Activated CD4-positive, alpha-beta T cell treated with anti-CD3 and anti-CD28 coated beads, Interleukin-2, amount 50 U/mL, for 4 hours (primary cell): Measurements from ENCODE around the gene NCOA7.

ENCODE experiments used
- DNase-seq, 2 experiments: peaks; one replicate each; pipeline ENCODE4 v3.0.0-alpha.2; 2020

The NCOA7 gene

DNA sequence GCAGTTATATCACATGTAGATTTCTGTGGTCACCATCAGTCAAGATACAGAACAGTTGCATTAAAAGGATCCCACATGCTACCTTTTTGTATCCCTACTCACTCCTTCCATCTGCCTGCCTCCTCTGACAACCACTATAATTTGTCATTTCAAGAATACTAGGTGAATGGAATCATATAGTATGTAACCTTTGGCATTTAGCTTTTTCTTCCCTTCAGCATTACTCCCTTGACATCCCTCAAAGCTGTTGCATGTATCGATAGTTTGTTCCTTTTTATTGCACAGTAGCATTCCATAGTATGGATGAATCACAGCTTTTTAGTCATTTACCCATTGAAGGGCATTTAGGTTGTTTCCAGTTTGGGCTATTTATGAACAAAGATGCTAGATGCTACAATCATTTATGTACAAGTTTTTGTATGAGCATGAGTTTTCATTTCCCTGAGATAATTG is 26.1 kb downstream of the NCOA7 start:
- DNase-seq = no peak

GRCh38 chr6:125818225-125818657 is 27.5 kb downstream of the NCOA7 start:
- DNase-seq = no peak

- DNase-seq = no peak
Measured at GRCh38 chr6:125818772-125819260, 28.1 kb downstream of the NCOA7 start.

DNA sequence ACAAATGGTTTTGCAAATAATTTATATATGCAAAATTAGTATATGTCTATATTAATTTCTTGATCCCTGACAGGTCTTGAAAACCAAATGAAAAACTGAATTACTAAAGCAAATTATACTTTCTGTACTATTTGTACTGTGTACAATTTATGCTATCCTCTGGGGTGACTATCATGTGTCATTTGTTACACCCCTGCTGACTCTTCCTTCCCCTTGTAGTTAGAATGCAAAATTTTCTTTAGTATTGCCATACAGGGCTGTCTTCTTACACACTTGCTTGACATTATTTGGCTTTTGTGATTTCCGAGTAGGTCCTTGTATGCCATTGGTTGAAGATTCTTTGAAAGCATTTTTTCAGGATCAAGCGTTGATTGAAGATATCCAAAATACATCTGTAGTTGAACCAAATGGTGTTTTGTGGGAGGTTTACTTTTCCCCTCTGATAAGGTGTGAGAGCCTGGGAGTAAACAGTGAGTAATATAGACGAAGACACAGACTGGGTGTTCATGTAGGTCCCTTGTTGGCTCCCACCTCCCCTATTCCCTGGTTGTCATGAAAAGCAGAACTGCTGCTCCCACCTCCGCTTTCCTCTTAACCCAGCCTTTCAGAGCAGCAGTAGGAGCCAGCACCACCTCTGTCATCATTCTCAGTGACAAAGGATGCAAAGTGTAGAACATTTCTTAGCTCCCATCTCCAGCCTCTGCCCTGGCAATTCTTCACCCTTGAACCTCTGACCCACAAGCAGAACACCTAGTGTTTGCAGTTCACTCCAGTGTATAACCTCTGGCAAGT is 29.0 kb downstream of the NCOA7 start:
- DNase-seq = no peak

DNA sequence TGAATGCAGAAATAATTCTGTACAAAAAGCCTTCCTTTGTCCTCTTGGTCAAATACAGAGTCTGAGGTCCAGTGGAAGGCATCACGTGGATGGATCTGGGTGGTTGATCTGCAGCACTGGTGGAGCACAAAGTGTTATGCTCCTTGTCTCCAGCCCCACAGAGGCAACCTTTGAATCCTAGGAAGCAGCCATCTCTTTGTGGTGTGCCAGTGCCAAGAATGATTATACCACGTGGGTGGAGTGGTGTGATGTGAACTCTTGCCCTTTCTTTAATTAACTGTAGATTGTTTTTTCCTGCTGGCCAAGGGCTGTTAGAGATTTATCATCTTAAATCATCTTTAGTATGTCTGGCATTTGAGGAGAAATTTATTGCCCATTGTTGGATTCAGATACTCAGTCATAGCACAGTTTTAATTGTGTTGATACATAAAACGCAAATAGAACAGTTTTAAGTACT is 31.1 kb downstream of the NCOA7 start:
- no peak for DNase-seq

- DNase-seq = no peak
Measured at GRCh38 chr6:125823180-125823579, 32.4 kb downstream of the NCOA7 start.

DNA sequence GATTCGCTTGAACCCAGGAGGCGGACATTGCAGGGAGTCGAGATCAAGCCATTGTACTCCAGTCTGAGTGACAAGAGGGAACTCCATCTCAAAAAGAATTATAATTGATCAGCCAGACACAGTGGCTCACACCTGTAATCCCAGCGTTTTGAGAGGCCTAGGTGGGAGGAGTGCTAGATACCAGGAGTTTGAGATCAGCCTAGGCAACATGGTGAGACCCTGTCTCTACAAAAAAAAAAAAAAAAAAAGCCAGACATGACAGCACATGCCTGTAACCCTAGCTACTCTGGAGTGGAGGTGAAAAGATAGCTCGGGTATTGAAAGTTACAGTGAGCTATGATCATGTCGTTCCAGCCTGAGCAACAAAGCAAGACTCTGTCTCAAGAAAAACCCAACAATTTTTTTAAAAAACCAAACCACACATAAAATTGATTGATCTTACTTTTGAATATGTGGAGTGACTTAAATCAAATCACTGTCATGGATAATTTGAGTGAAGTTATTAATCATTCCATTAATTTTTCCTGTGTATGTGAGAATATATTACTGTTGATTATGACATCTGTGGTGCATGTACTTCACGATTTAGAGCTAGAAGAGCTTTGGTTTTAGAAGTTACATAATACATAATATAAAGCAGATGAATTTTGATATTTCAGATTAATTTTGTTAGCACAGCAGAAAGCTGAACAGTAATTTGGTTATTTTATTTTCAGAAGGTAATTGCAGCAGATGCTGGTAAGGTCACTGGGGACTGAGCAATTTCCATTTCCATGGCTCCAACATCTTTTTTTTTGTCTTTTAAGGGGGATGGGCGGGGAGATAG is 34.4 kb downstream of the NCOA7 start:
- DNase-seq = no peak

- no peak for DNase-seq
Measured at GRCh38 chr6:125826695-125827463, 36.1 kb downstream of the NCOA7 start.

GRCh38 chr6:125827788-125828320 is 37.1 kb downstream of the NCOA7 start:
- DNase-seq = no peak

- no peak for DNase-seq
Measured at GRCh38 chr6:125828476-125829039, 37.8 kb downstream of the NCOA7 start.

DNA sequence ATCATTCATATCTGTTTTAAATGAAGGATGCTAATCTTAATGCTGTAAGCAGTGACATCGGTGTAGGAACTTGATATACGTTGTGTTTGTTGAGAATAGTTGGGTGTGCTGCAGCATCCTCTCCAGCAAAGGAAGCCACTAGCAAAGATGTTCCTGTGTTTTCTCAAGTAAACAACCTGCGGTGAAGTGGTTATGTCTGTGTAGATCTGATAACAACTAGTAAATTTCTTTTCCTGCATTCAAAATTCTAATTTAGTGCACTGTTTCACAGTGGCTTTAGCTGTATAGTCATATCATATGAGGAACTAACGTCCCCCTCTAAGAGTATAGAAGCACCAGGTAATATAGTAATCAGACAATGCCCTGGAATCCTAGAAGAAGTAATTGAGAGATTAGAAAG is 38.7 kb downstream of the NCOA7 start:
- DNase-seq = no peak

DNA sequence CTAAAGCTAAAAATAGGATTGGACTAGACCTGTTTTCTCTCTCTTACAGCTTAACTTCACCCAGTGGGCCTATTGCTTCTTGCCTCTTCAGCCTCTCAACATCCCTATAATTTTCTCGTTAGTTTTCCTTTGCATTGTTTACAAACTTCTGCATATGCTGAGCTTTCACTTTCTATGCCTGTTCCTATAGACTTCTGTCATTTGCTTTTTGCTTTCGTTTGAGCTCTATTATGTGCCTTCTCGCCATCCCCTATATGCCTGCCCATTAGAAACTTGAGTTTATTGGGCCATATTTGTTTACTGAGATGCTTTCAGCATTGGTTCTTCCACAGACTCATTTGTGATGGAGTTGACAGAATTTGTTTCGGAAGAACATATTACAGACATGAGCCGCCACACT is 40.9 kb downstream of the NCOA7 start:
- DNase-seq = no peak

GRCh38 chr6:125832391-125833117 is 41.8 kb downstream of the NCOA7 start:
- no peak for DNase-seq

- DNase-seq = no peak
Measured at GRCh38 chr6:125834348-125834747, 43.6 kb downstream of the NCOA7 start.

GRCh38 chr6:125835221-125835744 is 44.5 kb downstream of the NCOA7 start:
- DNase-seq = no peak

- no peak for DNase-seq
Measured at GRCh38 chr6:125836466-125836865, 45.7 kb downstream of the NCOA7 start.

GRCh38 chr6:125839471-125839870 is 48.7 kb downstream of the NCOA7 start:
- DNase-seq = no peak

GRCh38 chr6:125839879-125840278 is 49.1 kb downstream of the NCOA7 start:
- DNase-seq = no peak

DNA sequence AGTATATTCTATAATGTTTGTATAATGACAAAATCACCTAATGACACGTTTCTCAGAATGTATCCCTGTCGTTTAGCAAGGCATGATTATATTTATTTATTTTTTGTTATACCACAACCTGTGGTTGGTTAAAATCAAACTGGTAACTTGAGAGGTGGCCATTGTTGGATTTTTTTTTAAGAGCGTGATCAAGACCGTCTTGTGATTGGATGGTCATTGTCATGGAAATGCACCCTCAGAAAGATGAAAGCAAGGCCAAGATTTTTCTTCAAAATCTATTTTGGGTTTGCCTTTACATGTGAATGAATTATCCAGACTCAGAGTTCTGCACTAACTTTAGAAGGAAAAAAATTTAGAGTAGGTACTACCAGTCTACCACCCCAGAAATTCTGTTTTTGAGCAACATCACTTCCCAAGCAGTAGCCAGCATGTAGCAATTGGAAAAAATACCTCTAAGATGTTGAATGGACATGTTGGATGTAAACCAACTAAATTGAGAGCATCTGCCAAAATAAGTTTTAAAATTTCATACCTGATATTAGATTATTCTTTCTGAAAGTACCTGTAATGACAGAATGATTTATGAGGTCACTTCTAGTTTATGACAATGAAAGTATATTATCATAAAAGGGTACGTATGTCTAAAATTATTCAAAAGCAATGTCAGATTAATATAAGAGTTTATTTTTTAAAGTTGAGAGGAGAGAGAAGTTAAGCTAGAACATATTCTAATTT is 50.8 kb downstream of the NCOA7 start:
- DNase-seq = no peak

DNA sequence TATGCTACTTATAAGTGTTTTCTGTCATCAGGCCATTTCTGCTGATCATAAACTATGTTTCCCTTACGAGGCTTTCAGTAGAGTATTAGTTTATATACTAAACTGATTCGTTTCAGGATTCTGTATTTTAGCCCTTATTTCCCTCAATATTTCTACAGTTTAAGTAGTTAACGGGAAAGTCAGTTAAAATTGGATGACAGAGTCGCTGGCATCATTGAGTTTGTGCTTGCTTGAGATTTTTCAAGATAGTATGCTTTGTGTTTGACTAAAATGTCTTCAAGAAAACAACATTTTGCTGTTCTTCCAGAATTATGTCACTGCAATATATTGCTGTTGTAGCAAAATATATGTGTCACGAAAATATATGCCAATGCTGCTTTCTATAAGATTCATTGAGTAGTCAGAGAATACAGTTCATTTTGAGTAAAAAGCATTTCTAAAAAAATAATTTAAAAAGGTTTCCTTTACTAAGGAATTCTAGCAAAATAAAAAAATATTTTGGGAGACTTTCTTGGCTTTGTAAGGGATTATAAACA is 51.4 kb downstream of the NCOA7 start:
- no peak for DNase-seq
